GM18526 (cell line): ENCODE measurements around the gene SORBS2.

Experiments used
- POLR2A ChIP-seq: IDR thresholded peaks from 3 replicates; pipeline ENCODE4 v1.6.1; 2011; ENCODE audit not compliant: insufficient read length; ENCODE audit errors: extremely low read depth

The SORBS2 gene

DNA sequence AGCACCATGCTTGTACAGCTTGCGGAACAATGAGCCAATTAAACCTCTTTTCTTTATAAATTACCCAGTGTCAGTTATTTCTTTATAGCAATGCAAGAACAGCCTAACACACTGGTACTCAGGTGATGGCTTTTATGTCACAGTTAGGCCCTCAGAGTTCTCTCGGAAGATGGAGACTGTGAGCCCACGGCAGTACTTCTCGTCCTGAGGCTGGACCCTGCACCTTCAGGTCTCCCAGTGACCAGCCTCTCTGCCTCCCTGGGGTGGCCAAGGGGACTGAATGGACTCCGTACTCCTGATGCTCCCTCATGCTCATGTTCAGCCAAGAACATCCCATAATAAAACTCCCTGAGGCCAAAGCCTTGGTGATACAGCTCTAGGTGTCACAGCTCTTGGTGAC lies 251.7 kb downstream of the SORBS2 start:
- TF ChIP-seq POLR2A = no peak

GRCh38 chr4:185559915-185560281 lies 252.1 kb downstream of the SORBS2 start:
- no peak for TF ChIP-seq POLR2A

DNA sequence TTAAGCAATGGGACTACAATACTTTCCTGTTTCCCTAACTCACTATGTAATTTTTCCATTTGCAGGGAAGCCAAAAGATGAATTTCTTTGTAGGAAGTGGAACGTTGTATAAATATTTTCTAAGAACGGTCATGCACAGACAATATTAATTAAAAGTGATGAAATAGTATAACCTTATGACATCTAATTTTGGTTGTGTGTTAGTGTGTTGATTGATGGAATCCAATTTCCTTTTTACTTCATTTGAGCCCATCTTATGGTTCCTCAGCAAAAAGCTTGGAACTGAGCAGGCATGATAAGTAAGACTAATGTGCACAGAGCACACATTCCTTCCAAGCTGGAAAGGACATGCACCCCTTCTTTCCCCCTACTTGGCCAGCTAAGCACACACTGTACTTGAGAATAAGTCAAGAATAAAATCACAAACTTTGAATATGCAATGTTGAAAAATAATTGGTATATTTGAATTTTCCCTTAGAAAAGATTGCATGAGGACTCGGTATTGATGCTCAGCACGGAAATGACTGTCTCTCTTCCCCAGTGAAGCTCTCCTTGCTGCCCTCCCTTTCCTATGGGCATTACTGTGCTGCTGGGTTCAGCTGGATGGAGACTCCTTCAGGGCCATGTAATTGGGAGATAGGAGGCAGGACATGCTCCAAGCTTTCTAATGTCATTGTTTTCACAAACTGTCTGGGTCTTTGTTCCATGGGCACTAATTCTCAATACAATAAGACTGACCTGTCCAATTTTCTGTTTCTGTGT lies 257.4 kb downstream of the SORBS2 start:
- no peak for TF ChIP-seq POLR2A

GRCh38 chr4:185552254-185552653 lies 259.7 kb downstream of the SORBS2 start:
- TF ChIP-seq POLR2A = no peak

GRCh38 chr4:185550933-185551332 lies 261.1 kb downstream of the SORBS2 start:
- TF ChIP-seq POLR2A = no peak

- no peak for TF ChIP-seq POLR2A
Observed at GRCh38 chr4:185549095-185549639, 262.8 kb downstream of the SORBS2 start.

- no peak for TF ChIP-seq POLR2A
Observed at GRCh38 chr4:185548587-185548986, 263.4 kb downstream of the SORBS2 start.

GRCh38 chr4:185546335-185546734 lies 265.7 kb downstream of the SORBS2 start:
- TF ChIP-seq POLR2A = no peak

DNA sequence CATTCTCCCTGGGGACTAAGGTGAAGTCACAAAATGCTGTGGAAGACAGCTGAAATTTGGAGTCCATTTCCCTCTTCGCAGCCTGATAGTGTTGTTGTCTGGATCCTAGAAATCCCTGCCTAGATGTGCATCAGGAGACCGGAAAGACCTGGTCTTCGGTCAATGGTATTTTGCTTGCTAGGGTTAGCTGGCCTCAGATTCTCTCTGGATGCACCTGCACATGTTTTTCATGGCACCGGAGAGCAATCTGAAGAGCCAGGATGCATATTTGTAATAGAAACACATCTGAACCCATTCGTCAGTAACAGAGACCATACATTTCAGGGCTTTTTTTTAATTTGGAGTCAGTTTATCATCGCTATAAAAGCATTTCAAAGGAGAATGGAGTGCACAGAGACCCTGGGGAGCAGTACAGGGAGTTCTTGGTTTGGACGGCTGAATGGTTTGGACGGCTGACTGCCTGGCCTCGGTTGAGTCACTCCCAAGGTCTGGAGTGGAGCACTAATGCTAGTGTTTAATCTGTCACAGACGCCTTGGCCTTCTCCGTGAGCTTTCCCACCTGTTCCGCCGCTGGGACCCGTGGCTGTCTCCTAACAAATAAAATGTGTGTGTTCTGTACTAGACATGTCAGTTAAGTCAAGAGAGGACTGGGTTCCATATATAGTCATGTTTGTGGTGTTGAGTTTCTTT lies 269.2 kb downstream of the SORBS2 start:
- TF ChIP-seq POLR2A = no peak

DNA sequence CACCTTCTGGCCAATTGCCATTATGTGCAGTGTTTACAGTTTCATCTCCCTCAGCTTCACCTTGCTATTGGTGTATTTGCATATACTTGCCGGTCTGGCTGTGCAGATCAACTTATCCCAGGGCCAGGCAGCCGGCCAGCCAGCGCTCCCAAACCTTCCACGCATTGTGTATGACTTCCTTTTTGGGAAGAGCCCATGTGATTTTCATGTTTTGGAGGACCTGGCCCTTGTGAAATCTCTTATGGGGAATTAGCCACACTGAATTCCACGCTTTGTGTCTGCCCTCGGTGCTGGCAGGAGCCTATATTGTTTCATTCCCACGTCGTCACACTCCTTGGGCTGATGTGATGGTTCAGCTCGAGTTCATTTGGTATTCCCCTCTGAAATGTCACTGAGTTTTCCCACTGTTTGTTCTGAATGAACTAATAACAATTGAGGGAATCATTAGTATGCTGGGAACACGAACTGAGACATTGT lies 270.7 kb downstream of the SORBS2 start:
- no peak for TF ChIP-seq POLR2A

DNA sequence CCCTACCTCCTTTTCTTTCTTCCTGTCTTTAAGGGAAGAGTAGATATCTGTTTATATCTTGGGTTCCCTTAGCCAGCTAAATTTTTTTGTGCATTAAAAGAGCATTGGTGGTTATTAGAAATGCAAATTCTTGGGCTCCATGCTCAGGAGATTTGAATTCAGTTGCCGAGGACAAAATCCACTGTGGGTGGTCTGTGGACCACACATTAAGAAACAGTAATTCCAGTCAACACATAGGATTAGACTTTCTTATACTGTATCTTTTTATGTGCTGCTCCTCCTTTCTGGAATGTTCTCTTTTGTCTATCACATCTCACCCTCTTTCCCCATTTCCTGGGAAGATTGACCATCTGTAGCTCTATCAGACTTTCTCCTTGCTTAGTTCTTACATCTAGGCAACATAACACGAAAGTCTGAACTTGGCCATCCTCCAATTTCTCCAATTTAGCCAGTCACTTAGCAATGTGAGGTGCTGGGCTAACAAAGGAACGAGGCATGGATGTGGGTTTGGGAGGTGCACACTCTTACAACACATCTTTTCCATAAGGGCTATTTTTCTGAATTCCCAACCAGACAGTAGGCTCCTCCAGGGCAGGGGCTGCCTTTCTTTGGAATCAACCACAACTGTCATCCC lies 271.4 kb downstream of the SORBS2 start:
- no peak for TF ChIP-seq POLR2A

- TF ChIP-seq POLR2A = no peak
Observed at GRCh38 chr4:185540040-185540439, 272.0 kb downstream of the SORBS2 start.

DNA sequence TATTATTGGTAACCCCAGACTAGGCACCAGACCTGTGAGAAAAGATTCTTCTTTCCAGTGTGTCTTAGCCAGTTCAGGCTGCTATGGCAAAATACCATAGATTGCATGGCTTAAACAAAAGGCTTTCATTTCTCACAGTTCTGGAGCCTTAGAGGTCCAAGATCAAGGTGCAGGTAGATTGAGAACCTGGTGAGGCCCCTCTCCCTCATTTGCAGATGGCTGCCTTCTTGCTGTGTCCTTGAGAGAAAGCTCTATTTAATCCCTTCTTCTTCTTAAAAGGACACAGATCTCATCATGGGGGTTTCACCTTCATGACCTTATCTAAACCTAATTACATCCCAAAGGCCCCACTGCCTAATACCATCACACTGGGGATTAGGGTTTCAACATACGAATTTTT lies 273.2 kb downstream of the SORBS2 start:
- TF ChIP-seq POLR2A = no peak

- TF ChIP-seq POLR2A = no peak
Observed at GRCh38 chr4:185536411-185536709, 275.6 kb downstream of the SORBS2 start.

GRCh38 chr4:185535612-185536410 lies 276.2 kb downstream of the SORBS2 start:
- no peak for TF ChIP-seq POLR2A
